ENCODE data around the gene PLA1A. TPM values are rescaled to one million over a fixed set of nuclear protein-coding genes. Genes with fewer than 3 reads are reported as not detected.

PLA1A gene
- total and polyA plus RNA-seq, 4 donors: 1.8 to 10.3 (median 6.6) TPM

GRCh38 chr3:119558626-119559317 lies 38.9 kb upstream of the PLA1A start:
- no peaks in the 10 kb centered on the region for H3K9me3 ChIP-seq (ENCODE audit: control insufficient read depth in 4 of 4, insufficient read depth in 3 of 4, low read length in 3 of 4)
- H3K36me3 ChIP-seq (ENCODE audit: control insufficient read depth in 4 of 4, insufficient read depth in 4 of 4, low read length in 4 of 4): no peaks in the 10 kb centered on the region
- TF ChIP-seq, protein P1, sequence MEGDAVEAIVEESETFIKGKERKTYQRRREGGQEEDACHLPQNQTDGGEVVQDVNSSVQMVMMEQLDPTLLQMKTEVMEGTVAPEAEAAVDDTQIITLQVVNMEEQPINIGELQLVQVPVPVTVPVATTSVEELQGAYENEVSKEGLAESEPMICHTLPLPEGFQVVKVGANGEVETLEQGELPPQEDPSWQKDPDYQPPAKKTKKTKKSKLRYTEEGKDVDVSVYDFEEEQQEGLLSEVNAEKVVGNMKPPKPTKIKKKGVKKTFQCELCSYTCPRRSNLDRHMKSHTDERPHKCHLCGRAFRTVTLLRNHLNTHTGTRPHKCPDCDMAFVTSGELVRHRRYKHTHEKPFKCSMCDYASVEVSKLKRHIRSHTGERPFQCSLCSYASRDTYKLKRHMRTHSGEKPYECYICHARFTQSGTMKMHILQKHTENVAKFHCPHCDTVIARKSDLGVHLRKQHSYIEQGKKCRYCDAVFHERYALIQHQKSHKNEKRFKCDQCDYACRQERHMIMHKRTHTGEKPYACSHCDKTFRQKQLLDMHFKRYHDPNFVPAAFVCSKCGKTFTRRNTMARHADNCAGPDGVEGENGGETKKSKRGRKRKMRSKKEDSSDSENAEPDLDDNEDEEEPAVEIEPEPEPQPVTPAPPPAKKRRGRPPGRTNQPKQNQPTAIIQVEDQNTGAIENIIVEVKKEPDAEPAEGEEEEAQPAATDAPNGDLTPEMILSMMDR (IDR thresholded peaks at IDR 0.05; ENCODE audit: control extremely low read depth, extremely low read depth): no peak
- ATAC-seq (ENCODE audit: insufficient read depth, low FRiP score) (no peak), DNase-seq (no peak)
- H3K4me3 ChIP-seq: no peak overlapping the region
- H3K4me1 ChIP-seq (ENCODE audit: control insufficient read depth in 5 of 5, insufficient read depth in 5 of 5, low read length in 5 of 5): peaks cover 0 to 2% (median 0%) of the 10 kb centered on the region in 5 donors
- H3K27me3 ChIP-seq (ENCODE audit: control insufficient read depth in 3 of 3, insufficient read depth in 3 of 3, low read length in 2 of 3): no peaks in the 10 kb centered on the region
- WGBS, 2 donors: 91 to 92% methylated on average over 9 of the region's 9 CpGs
- H3K9ac ChIP-seq (ENCODE audit: insufficient read depth in 1 of 2, low read length in 2 of 2): no peak overlapping the region
- H3K27ac ChIP-seq (ENCODE audit: low read depth in 1 of 2, low read length in 1 of 2): no peak overlapping the region

DNA sequence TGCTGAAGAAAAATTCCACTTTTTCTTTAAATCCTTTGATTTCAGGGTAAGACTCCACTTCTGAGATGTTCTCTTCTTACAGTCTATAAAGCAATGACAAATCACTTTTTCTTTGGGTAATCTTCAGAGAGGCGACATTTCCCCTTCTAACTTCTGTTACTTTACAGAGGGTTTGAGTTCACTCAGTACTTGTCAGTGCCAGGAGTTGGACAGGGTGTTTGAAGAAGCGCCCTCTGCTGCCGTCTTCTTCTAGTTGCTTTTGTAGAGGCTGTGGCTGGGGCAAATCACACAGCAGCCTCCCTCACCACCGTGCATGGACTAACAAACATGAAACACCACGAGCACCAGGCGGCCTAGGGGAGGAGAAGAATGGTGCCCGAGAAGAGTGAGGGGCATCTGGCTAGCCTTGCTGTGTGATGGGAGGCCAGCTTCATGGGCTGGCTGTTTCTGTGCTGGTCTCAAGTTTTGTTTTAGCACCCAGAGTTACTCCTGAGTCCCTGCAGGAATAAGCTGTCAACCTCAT lies 38.2 kb upstream of the PLA1A start, which contains the start of gene CD80:
TSS of gene CD80 (minus strand) at position 174 of the 523 bp plus-strand sequence. CDS start 1,886 bp downstream, outside the sequence.
- ATAC-seq (ENCODE audit: insufficient read depth, low FRiP score) (no peak), DNase-seq (peak; percentile 26 to 53 (median 30))
- Histone ChIP-seq H3K36me3 (ENCODE audit: control insufficient read depth in 4 of 4, insufficient read depth in 4 of 4, low read length in 4 of 4) (no peaks in the 10 kb centered on the region), H3K9me3 (ENCODE audit: control insufficient read depth in 4 of 4, insufficient read depth in 3 of 4, low read length in 3 of 4) (no peaks in the 10 kb centered on the region), H3K27me3 (ENCODE audit: control insufficient read depth in 3 of 3, insufficient read depth in 3 of 3, low read length in 2 of 3) (no peaks in the 10 kb centered on the region), H3K4me1 (ENCODE audit: control insufficient read depth in 5 of 5, insufficient read depth in 5 of 5, low read length in 5 of 5) (peaks cover 0 to 2% (median 0%) of the 10 kb centered on the region in 5 donors), H3K27ac (ENCODE audit: low read depth in 1 of 2, low read length in 1 of 2) (no peak within 1 kb of the TSS), H3K4me3 (no peak within 1 kb of the TSS), H3K9ac (ENCODE audit: insufficient read depth in 1 of 2, low read length in 2 of 2) (no peak within 1 kb of the TSS)
- TF ChIP-seq, protein P1 (IDR thresholded peaks at IDR 0.05; ENCODE audit: control extremely low read depth, extremely low read depth): peak; percentile 10
- 27 to 37% methylated on average over 7 of the region's 7 CpGs for WGBS, 2 donors

DNA sequence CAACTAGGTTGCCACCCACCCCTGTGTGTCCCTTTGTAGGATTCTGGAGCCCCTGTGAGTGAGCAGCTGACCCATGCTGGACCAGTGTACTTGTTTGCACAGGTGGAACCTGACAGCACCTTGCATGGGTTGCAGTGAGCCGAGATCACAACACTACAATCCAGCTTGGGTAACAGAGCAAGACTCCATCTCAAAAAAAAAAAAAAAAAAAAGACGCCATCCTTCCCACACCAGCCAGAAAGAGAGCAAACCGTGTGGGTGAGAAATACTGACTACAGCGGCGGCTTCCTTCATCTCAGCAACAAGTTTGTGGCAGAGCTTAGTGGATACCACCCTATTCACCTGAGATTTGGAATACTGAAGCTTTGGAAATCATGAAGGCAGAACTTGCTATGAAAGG lies 37.5 kb upstream of the PLA1A start:
- DNase-seq (no peak), ATAC-seq (ENCODE audit: insufficient read depth, low FRiP score) (no peak)
- Histone ChIP-seq H3K27me3 (ENCODE audit: control insufficient read depth in 3 of 3, insufficient read depth in 3 of 3, low read length in 2 of 3) (no peaks in the 10 kb centered on the region), H3K9me3 (ENCODE audit: control insufficient read depth in 4 of 4, insufficient read depth in 3 of 4, low read length in 3 of 4) (no peaks in the 10 kb centered on the region), H3K4me1 (ENCODE audit: control insufficient read depth in 5 of 5, insufficient read depth in 5 of 5, low read length in 5 of 5) (peaks cover 0 to 2% (median 0%) of the 10 kb centered on the region in 5 donors), H3K36me3 (ENCODE audit: control insufficient read depth in 4 of 4, insufficient read depth in 4 of 4, low read length in 4 of 4) (no peaks in the 10 kb centered on the region), H3K9ac (ENCODE audit: insufficient read depth in 1 of 2, low read length in 2 of 2) (no peak overlapping the region), H3K27ac (ENCODE audit: low read depth in 1 of 2, low read length in 1 of 2) (no peak overlapping the region), H3K4me3 (no peak overlapping the region)
- TF ChIP-seq, protein P1 (IDR thresholded peaks at IDR 0.05; ENCODE audit: control extremely low read depth, extremely low read depth): no peak
- 88 to 92% methylated on average over 5 of the region's 5 CpGs for WGBS, 2 donors
